GM12878 (cell line): ENCODE results near the gene MMP20. TPM values are rescaled to one million over a fixed set of nuclear protein-coding genes. Genes with fewer than 3 reads are reported as not detected.

Experiments
- ASH2L ChIP-seq: fragments of 300-600, 200-600 bp; sonication (generic); IDR thresholded peaks from 2 replicates; pipeline ENCODE4 v1.6.1; 2017; ENCODE audit warnings: low read depth, mild to moderate bottlenecking, borderline replicate concordance
- BCL11A ChIP-seq: IDR thresholded peaks from 2 replicates; pipeline ENCODE4 v1.6.1; 2011; ENCODE audit warnings: low read depth, low read length
- CBFB ChIP-seq: IDR thresholded peaks from 2 replicates; pipeline ENCODE4 v1.6.1; 2016; ENCODE audit warnings: antibody characterized with exemption, low read depth
- CEBPB ChIP-seq, 2 experiments: fragments of 150-350 bp in 1 of 2; IDR thresholded peaks; 2 replicates each; pipeline ENCODE4 v1.6.1; 2012 to 2014; ENCODE audit warnings: low read depth in 2 of 2, low read length in 2 of 2, borderline replicate concordance in 1 of 2, inconsistent platforms in 1 of 2
- E2F4 ChIP-seq: IDR thresholded peaks from 2 replicates; pipeline ENCODE4 v1.6.1; 2012; ENCODE audit warnings: low read depth, low read length, improper control_type of control experiment
- MEF2B ChIP-seq: fragments of 450-650 bp; IDR thresholded peaks from 2 replicates; pipeline ENCODE4 v1.6.1; 2018; ENCODE audit warnings: mild to moderate bottlenecking, moderate library complexity; ENCODE audit not compliant: partially characterized antibody, poor library complexity, severe bottlenecking
- MXI1 ChIP-seq: fragments of 150-350 bp; IDR thresholded peaks from 2 replicates; pipeline ENCODE4 v1.6.1; 2011; ENCODE audit warnings: low read depth, mild to moderate bottlenecking, inconsistent platforms, low read length, improper control_type of control experiment
- NFIC ChIP-seq: IDR thresholded peaks from 2 replicates; pipeline ENCODE4 v1.6.1; 2012; ENCODE audit warnings: low read depth, mild to moderate bottlenecking, inconsistent platforms, low read length, moderate library complexity
- NFXL1 ChIP-seq: fragments of 450-650 bp; IDR thresholded peaks from 2 replicates; pipeline ENCODE4 v1.6.1; 2017; ENCODE audit warnings: antibody characterized with exemption, mild to moderate bottlenecking, borderline replicate concordance
- POLR2AphosphoS5 ChIP-seq: IDR thresholded peaks from 2 replicates; pipeline ENCODE4 v1.6.1; 2011; ENCODE audit warnings: mild to moderate bottlenecking, low read length, inconsistent platforms
- RAD21 ChIP-seq: IDR thresholded peaks from 2 replicates; pipeline ENCODE4 v1.6.1; 2011; ENCODE audit warnings: mild to moderate bottlenecking, low read depth, low read length, moderate library complexity; ENCODE audit not compliant: insufficient read depth
- STAT1 ChIP-seq: fragments of 450-650 bp; conservative IDR thresholded peaks from 2 replicates; pipeline ENCODE4 v1.6.1; 2014; ENCODE audit warnings: antibody characterized with exemption, mild to moderate bottlenecking
- TBL1XR1 ChIP-seq: IDR thresholded peaks from 2 replicates; pipeline ENCODE4 v1.6.1; 2012; ENCODE audit warnings: low read depth, low read length, improper control_type of control experiment
- ZNF274 ChIP-seq: IDR thresholded peaks from one replicate; pipeline ENCODE4 v1.8.0; 2011; ENCODE audit not compliant: insufficient read length, insufficient read depth
- polyA plus RNA-seq, 11 experiments: library from polyadenylated mRNA; depleted of rRNA in 4 of 11; unstranded in 6 of 11; stranded (reverse) in 5 of 11; fragments of >200 nt; fragmentation: Nextera tagmentation in 4 of 11; fragmentation: Illumina TruSeq in 1 of 11; extraction: Ambion mirVana in 4 of 11; extraction: Trizol in 1 of 11; gene quantifications; 1 replicate in 1 of 11; 2 replicates in 10 of 11; pipeline versions ENCODE4 v1.2.1 to v1.2.3, GENCODE V29; 2011 to 2016; ENCODE audit warnings: inconsistent platforms in 2 of 11, missing spikeins in 2 of 11, low read depth in 1 of 11
- total RNA-seq, 4 experiments: library from RNA; depleted of rRNA in 3 of 4; stranded (reverse); fragments of >200 nt in 3 of 4; fragmentation: Illumina TruSeq in 1 of 4; extraction: Trizol in 1 of 4; gene quantifications; 2 replicates each; pipeline versions ENCODE4 v1.2.1 to v1.2.3, GENCODE V29; 2013 to 2021
- TF ChIP-seq, protein P1 (sequence below): IDR thresholded peaks from 2 replicates; pipeline ENCODE4 v1.6.1; 2011; ENCODE audit warnings: mild to moderate bottlenecking, low read depth, low read length, moderate library complexity; ENCODE audit not compliant: insufficient replicate concordance
- TF ChIP-seq, protein P2 (sequence below): fragments of 450-650 bp; IDR thresholded peaks from 2 replicates; pipeline ENCODE4 v1.6.1; 2017; ENCODE audit warnings: borderline replicate concordance
- TF ChIP-seq, protein P3 (sequence below): IDR thresholded peaks from 2 replicates; pipeline ENCODE4 v1.6.1; 2011; ENCODE audit warnings: borderline replicate concordance, low read depth, mild to moderate bottlenecking, moderate library complexity, mixed read lengths, low read length; ENCODE audit not compliant: insufficient read depth; ENCODE audit errors: extremely low read length
- TF ChIP-seq, protein P4 (sequence below): fragments of 450-650 bp; IDR thresholded peaks from 2 replicates; pipeline ENCODE4 v1.6.1; 2017; ENCODE audit warnings: low read depth, mild to moderate bottlenecking, moderate library complexity
- TF ChIP-seq, protein P5 (sequence below): fragments of 450-650 bp; IDR thresholded peaks from 2 replicates; pipeline ENCODE4 v1.6.1; 2016; ENCODE audit warnings: mild to moderate bottlenecking, moderate library complexity, borderline replicate concordance

MMP20 gene
- total and polyA plus RNA-seq, 10 of the 15 experiments (the other 5 are each of a cell fraction or from before 2014, with no cell fraction given) = 0.10 to 0.57 (median 0.19) TPM; not detected in 2

- TF ChIP-seq, protein P1, sequence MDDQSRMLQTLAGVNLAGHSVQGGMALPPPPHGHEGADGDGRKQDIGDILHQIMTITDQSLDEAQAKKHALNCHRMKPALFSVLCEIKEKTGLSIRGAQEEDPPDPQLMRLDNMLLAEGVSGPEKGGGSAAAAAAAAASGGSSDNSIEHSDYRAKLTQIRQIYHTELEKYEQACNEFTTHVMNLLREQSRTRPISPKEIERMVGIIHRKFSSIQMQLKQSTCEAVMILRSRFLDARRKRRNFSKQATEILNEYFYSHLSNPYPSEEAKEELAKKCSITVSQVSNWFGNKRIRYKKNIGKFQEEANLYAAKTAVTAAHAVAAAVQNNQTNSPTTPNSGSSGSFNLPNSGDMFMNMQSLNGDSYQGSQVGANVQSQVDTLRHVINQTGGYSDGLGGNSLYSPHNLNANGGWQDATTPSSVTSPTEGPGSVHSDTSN = no peak
- TF ChIP-seq TBL1XR1 (peak; percentile 100), ASH2L (no peak), BCL11A (peak; percentile 80), POLR2AphosphoS5 (no peak), MEF2B (peak; percentile 96), CBFB (peak; percentile 98), NFXL1 (no peak), RAD21 (peak; percentile 12; the same call in 1 of the 2 replicates), MXI1 (no peak; the same call in none of the 2 replicates), ZNF274 (no peak), E2F4 (no peak), CEBPB (IDR thresholded peaks at IDR 0.05; ENCODE audit: borderline replicate concordance in 1 of 2, low read depth in 2 of 2, low read length in 2 of 2) (peak in 1 of 2 experiments; percentile 84; a peak in 1 of 4 replicates), STAT1 (no peak), NFIC (peak; percentile 99)
- TF ChIP-seq, protein P2, sequence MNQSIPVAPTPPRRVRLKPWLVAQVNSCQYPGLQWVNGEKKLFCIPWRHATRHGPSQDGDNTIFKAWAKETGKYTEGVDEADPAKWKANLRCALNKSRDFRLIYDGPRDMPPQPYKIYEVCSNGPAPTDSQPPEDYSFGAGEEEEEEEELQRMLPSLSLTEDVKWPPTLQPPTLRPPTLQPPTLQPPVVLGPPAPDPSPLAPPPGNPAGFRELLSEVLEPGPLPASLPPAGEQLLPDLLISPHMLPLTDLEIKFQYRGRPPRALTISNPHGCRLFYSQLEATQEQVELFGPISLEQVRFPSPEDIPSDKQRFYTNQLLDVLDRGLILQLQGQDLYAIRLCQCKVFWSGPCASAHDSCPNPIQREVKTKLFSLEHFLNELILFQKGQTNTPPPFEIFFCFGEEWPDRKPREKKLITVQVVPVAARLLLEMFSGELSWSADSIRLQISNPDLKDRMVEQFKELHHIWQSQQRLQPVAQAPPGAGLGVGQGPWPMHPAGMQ = peak; percentile 59; the same call in 1 of the 2 replicates
- TF ChIP-seq, protein P3, sequence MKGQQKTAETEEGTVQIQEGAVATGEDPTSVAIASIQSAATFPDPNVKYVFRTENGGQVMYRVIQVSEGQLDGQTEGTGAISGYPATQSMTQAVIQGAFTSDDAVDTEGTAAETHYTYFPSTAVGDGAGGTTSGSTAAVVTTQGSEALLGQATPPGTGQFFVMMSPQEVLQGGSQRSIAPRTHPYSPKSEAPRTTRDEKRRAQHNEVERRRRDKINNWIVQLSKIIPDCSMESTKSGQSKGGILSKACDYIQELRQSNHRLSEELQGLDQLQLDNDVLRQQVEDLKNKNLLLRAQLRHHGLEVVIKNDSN = no peak
- TF ChIP-seq, protein P4, sequence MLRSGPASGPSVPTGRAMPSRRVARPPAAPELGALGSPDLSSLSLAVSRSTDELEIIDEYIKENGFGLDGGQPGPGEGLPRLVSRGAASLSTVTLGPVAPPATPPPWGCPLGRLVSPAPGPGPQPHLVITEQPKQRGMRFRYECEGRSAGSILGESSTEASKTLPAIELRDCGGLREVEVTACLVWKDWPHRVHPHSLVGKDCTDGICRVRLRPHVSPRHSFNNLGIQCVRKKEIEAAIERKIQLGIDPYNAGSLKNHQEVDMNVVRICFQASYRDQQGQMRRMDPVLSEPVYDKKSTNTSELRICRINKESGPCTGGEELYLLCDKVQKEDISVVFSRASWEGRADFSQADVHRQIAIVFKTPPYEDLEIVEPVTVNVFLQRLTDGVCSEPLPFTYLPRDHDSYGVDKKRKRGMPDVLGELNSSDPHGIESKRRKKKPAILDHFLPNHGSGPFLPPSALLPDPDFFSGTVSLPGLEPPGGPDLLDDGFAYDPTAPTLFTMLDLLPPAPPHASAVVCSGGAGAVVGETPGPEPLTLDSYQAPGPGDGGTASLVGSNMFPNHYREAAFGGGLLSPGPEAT = peak; percentile 94
- TF ChIP-seq, protein P5, sequence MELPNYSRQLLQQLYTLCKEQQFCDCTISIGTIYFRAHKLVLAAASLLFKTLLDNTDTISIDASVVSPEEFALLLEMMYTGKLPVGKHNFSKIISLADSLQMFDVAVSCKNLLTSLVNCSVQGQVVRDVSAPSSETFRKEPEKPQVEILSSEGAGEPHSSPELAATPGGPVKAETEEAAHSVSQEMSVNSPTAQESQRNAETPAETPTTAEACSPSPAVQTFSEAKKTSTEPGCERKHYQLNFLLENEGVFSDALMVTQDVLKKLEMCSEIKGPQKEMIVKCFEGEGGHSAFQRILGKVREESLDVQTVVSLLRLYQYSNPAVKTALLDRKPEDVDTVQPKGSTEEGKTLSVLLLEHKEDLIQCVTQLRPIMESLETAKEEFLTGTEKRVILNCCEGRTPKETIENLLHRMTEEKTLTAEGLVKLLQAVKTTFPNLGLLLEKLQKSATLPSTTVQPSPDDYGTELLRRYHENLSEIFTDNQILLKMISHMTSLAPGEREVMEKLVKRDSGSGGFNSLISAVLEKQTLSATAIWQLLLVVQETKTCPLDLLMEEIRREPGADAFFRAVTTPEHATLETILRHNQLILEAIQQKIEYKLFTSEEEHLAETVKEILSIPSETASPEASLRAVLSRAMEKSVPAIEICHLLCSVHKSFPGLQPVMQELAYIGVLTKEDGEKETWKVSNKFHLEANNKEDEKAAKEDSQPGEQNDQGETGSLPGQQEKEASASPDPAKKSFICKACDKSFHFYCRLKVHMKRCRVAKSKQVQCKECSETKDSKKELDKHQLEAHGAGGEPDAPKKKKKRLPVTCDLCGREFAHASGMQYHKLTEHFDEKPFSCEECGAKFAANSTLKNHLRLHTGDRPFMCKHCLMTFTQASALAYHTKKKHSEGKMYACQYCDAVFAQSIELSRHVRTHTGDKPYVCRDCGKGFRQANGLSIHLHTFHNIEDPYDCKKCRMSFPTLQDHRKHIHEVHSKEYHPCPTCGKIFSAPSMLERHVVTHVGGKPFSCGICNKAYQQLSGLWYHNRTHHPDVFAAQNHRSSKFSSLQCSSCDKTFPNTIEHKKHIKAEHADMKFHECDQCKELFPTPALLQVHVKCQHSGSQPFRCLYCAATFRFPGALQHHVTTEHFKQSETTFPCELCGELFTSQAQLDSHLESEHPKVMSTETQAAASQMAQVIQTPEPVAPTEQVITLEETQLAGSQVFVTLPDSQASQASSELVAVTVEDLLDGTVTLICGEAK = peak; percentile 46; the same call in 1 of the 2 replicates
Observed at GRCh38 chr11:102560555-102561011, 64.5 kb downstream of the MMP20 start (continued).
